DMS153 (cell line): ENCODE results near the gene C5orf47.
A peak's percentile ranks its signal among the peaks of the same experiment; 100 is the strongest.

Experiments used
- DNase-seq: peaks from one replicate; lab custom pipeline; 2025; lab: John Stamatoyannopoulos, UW

The C5orf47 gene

DNA sequence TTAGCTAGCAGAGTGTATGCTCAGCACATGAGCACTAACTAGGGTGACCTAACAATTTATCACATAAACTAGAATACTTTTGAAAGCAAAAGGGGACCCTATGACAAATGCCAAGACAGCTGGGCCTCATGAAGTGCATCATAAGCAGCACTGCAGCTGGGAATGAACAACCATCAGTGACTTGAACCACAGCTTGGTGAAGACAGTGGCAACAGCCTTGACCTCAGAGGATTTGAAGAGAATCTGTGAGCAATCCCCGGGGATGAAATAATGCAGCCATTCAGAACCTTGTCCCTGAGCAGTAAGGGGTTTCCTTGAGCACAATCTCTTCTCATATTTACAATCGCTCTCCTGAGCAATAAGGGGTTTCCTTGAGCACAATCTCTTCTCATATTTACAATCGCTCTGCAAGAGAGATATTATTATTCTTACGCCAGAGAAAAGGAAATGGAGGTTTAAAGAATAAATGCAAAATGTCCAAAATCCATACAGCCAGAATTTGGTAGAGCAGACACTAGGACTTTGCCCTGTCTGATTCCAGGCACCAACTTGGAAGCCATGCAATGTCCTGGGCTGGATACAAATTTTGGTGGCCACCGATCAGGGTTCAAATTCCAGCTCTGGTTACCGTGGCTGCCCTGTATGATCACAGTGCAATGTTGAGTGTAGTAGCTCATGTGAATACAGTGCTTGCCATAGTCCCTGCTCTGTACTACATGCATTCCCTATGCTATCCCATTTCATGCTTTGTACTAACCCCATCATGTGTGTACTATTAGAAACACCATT lies 55.7 kb downstream of the C5orf47 start:
- no peak for DNase-seq

DNA sequence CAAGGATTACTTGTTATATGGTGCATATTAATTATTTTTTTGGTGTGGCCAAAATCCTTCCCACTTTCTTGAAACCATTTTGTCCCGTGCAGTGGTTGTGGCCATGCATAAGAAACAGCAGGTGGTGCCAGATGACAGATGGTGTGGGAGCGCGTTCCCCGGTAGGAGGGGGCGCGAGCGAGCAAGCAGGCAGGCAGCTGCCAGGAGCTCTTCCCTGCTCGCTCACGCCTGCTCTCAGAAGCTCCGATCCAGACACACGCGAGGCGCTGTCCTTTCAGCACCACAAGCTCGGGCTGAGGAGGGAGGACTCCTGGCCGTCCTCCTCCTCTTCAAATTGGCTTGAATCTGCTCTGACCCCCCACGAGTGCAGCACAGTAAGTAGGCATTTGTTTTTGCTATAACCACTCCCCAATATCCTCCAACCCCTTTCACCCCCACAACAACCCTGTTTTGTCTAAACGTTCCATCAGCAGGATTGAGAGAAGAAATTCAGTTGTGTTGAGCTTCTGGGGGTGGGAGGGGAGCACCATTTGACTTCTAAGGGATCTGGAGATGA lies 56.6 kb downstream of the C5orf47 start, which contains the start of gene NSG2:
NSG2 (plus strand) TSS at position 237 of the 556 bp plus-strand sequence. CDS start 1,050 bp downstream, outside the sequence.
- DNase-seq: peak; percentile 70

- no peak for DNase-seq
Observed at GRCh38 chr5:174046558-174046957, 57.6 kb downstream of the C5orf47 start.

DNA sequence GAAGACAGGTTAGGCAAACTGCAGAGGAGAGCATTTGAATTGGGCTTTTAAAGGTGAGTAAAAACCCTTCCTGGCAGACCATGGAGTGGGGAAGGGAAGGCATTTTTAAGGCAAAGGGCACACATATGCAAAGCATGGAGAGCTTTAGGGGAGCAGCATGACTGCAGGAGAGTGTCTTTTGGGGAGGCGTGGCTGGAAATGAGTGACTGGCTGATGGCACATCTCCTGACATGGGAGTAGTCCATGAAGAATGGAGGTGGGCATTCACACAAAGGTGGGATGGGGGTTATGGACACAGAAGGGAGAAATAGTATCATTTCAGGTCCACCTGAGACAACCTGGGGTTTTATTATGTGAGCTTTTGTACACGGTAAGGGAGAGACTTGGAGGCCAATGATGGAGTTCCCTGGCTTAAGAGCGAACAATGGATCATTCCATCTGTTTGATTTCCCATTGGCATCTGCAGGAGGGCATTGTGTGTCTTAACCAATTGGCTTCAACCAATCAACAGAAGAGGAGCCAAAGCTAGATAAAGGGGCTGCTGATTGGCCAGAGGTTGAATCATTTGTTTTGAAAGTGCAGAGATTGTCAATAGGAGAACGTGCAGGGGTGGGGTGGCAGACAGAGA lies 58.6 kb downstream of the C5orf47 start:
- no peak for DNase-seq

- DNase-seq: no peak
Observed at GRCh38 chr5:174052636-174053035, 63.7 kb downstream of the C5orf47 start.

DNA sequence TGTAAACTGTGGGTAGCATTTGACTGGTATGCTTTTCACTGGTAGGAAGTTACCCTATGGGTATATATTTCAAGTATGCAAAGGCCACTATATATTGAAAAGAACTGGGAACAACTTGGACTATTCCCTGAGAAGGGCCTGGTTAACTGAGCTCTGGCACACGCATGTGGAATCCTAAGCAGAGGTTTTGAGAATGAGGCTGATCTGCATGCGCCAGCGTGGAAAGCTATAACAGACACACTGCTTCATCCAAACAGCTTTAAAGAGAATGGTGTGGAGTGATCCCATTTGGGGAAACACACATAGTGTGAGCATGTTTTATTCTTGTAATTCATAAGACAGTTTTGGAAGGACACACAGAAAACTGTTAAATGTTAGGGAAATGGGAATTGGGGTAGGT lies 64.9 kb downstream of the C5orf47 start:
- DNase-seq: no peak
